HG03064 (cell line): ENCODE data around the gene PPM1G.

Source experiments
- ATAC-seq: cut with Tn5 transposase; IDR thresholded peaks from one replicate; pipeline ENCODE4 v1.9.1; 2021; ENCODE audit warnings: low read depth; ENCODE audit not compliant: unreplicated experiment

Gene PPM1G

DNA sequence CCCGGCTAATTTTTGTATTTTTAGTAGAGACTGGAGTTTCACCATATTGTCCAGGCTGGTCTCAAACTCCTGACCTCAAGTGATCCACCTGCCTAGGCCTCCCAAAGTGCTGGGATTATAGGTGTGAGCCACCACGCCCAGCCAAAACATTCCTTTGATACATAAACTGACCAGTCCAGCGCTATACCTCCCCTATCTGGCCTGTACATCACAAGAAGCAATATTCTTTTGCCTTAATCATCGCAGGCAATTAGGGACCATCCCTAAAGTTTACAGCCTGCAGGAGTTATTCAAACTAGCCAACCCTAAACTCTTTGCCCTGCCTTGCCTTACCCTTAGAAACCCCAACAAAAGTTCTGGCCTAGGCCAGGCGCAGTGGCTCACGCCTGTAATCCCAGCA is 6.8 kb upstream of the PPM1G start:
- no peak for ATAC-seq

- no peak for ATAC-seq
These were observed 3.2 kb upstream of the PPM1G start for GRCh38 chr2:27412419-27413152.

GRCh38 chr2:27408601-27409320 is 630 bp downstream of the PPM1G start:
- peak; percentile 37 for ATAC-seq

DNA sequence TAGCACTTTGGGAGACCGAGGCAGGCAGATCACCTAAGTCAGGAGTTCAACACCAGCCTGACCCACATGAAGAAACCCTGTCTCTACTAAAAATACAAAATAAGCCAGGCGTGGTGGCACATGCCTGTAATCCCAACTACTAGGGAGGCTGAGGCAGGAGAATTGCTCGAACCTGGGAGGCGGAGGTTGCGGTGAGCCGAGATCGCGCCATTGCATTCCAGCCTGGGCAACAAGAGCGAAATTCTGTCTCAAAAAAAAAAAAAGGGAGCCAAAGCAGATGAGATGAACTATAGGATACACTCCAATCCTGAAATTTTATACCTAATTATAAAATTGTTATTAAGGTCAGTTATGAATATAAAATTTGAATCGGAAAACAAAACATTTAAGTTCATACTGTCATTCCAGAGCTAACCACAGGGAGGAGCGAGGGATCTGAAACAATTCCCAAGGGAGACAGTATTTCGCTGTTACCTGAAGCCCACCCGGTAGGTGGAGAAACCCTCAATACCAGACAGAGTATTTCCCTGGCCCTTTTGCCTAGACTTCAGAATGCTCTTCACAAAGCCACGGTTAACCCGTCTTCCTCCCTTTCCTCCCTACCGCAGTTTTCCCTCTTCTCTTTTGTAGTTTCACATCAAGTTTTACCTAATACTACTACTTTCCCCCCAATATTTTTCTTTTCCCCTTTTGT is 1.4 kb downstream of the PPM1G start:
- ATAC-seq: no peak

- ATAC-seq: no peak
These were observed 8.8 kb downstream of the PPM1G start for GRCh38 chr2:27400348-27401135.

- ATAC-seq: no peak
These were observed 10.4 kb downstream of the PPM1G start for GRCh38 chr2:27398962-27399361.

DNA sequence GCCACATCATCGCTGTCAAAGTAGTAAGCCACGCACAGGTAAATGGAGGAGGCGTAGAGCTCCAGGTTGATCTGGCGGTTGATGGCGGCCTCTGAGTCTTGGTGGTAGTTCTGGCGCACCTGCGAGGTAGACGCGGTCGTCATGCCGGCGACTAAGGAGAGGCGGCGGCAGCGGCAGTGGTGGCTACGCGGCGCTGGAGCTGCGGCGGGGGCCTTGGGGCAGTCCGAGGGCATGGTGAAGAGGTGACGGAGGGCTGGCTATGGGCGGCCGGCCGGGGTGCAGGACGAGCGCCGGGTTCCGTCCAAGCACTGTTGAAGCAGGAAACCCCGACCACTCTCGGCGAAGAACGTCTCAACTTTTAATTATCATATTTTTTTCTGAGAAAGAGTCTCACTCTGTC is 16.2 kb downstream of the PPM1G start:
- no peak for ATAC-seq

GRCh38 chr2:27390822-27391679 is 18.3 kb downstream of the PPM1G start:
- no peak for ATAC-seq

DNA sequence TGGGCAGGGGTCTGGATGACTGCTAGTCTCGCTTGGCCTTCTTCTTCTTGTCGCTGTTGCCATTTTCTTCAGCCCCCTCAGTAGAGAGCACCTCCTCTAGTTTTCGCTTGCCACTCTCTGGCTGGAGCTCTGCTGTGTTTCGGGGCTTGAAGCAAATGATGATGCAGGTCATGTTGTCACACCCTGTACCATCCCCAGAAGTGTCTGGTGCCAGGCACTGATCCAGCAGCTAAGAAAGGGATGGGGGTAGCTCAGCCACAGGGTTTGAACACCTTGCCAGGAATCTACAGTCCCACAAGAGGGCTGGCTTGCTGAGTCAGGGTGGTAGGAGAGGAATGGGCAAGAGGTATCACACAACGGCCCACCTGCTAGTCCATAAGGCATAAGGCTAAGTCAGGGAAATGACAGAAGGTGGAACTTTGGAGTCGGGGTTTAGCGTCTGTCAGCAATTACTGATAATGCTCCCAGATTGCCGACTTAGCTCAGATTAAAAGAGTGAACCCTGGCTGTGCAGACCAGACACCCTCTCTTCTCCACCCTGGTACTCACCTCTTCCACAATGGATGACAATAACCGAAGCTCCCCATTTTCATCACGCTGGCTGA is 27.7 kb downstream of the PPM1G start:
- no peak for ATAC-seq

- ATAC-seq: peak; percentile 77
These were observed 28.5 kb downstream of the PPM1G start, which contains the start of gene ZNF513 for GRCh38 chr2:27380626-27381545. Gene ZNF513 (minus strand): TSS chr2:27380734. CDS start chr2:27380526, 208 bp downstream.

DNA sequence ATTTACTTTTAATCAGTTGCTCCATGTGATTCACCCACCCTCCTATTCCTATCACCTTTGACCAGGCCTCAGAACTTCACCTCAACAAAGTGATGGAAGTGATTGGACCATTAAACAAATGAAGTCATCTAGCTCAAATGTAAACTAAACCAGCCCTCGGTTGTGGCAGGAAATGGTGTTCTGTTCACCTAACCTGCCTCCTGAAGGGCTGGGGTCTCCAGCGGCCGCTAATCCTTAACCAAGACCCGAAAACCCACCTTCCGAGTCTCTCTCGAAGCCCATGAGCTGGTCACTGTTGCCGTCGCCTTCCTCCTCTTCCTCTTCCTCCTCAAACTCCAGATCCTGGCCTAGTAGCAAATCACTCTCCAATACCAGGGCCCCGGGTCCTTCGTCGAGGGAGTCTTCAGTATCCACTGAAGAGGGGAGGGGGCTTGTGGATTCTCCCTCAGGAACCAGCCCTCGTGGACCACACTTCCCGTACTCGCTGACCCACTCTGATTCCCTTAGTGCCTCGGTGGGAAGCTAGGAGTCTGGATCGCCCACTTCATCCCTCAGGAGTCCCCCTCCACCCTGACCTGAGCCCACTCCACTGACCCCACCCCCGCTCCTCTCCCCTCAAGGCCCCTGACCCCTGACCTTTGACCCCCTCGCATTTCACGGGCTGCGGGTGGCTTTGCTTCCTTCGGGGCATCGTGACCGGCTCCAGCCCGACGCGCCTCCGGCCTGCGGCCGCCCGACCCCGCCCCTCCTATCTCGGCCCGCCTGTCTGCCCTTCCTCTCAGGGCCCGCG is 29.4 kb downstream of the PPM1G start:
- peak; percentile 22 for ATAC-seq

DNA sequence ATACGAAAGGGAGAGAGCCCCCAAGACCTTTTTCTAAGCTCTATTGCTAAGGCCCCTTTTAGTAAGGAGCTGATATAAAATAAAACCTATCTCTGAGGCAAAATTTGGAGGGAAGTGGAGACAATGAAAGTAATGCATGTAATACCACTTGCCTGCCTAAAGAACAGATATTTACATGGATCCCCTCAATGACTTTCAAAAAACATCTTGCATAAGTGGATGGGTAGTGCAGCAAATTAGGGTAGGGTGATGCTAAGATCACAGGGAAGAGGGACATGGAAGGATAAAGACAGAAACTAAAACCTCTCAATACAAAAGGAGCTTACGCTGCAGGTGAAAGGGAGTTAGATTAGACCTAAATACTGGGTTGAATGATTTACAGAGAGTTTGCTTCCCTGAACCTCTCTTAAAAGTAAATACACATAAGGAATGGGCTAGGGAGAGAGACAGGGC is 30.0 kb downstream of the PPM1G start:
- ATAC-seq: no peak

GRCh38 chr2:27378809-27379290 is 30.5 kb downstream of the PPM1G start:
- no peak for ATAC-seq

DNA sequence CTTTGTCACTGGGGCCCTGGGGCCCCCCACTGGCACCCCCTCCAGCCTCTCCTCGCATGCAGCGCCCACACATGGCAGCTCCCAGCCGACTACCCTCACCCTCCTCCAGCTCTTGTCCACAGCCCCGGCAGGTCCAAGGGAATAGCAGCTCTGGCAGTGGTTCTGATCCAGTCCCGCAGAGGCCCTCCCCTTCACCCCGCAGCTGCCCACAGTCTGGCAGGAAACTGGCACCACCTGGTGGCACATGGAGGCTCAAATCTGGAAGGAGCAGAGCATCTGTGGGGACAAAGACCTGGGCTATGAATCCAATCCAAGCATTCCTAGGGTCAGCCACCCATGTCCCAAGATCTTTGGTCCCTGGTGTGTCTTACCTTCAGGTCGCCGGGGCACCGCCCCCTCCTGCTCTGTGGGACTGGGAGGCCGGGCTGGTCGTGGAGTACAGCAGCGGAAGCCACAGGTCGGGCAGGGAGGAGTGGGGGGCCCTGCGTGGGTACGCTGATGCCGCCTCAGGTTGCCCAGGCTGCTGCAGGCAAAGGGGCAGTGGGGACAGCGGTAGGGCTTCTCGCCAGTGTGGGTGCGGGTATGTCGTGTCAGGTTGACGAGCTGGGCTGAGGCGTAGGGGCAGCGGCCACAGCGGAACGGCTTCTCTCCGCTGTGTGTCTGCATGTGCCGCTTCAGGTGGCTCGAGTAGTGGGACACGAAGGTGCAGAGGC is 31.1 kb downstream of the PPM1G start:
- no peak for ATAC-seq

DNA sequence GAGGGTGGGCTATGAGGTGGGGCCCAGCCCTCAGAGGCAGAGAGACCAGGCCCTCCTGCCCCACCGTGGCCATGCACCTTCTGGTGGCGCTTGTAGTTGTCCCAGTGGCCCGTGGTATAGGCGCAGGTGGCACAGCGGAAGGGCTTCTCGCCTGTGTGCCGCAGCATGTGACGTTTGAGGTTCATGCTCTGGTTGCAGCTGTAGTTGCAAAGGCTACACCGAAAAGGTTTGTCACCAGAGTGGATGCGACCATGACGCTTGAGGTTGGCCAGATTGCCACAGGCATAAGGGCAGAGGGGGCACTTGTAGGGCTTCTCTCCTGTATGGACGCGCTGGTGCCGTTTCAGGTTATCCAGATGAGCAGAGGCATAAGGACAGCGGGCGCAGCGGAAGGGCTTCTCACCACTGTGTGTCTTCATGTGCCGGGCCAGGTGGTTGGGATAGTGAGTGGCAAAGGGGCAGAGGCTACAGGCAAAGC is 31.7 kb downstream of the PPM1G start:
- no peak for ATAC-seq

DNA sequence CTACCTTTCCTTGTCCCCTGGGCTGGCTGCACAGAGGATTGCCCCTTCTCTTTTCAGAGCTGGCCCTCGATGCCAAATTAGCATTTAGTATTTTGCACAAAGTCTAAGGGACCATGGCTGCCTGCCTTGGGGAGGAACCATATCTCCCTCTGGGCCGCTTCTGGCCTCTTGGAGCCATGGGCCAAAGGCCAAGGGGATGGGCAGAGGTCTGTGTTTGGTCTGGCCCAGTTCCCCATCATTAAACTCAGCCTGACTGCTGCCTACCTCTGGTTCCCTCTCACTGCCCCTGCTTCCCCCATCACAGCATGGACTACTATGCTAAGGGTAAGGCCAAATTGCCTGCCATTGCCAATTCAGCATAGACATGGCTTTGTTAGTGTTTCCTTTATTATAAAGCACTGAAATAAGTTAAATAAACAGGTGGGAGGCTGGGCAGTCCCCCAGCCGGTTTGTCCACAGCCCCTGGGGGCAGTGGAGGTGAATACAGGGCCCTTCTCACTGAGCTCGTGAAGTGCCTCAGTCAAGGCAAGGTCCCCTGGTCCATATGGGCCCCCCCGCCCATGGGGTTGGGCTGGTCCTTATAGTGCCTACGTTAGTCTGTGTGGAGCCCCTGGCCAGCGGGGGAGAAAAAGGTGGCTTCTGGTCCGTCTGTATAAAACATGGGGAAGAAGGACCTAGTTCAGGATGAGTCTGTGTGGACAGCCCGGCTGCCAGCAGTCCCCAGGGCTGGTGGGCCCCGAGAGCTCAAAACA is 32.3 kb downstream of the PPM1G start:
- no peak for ATAC-seq
